BLaER1 treated with 17β-estradiol and CSF1 and Interleukin-3, amounts not matched to agents 10 nM and 100 nM (cell line): ENCODE measurements around the gene DICER1.
"Not testable (repeated sequence)": the region's sequence is repeated elsewhere in the genome, so short reads cannot be mapped to it uniquely, and the experiment has no call there.

ENCODE experiments used
- H3K27ac ChIP-seq, 11 experiments: shearing (Covaris generic); formaldehyde crosslinking; 2 replicates each; pipeline ENCODE4 v1.8.1; 2022
- H3K27me3 ChIP-seq, 11 experiments: shearing (Covaris generic); formaldehyde crosslinking; 2 replicates each; pipeline ENCODE4 v1.8.1; 2022
- H3K36me3 ChIP-seq, 11 experiments: shearing (Covaris generic); formaldehyde crosslinking; 2 replicates each; pipeline ENCODE4 v1.8.1; 2022
- H3K4me1 ChIP-seq, 10 experiments: shearing (Covaris generic); formaldehyde crosslinking; 2 replicates each; pipeline ENCODE4 v1.8.1; 2022
- H3K4me2 ChIP-seq, 11 experiments: shearing (Covaris generic); formaldehyde crosslinking; 2 replicates each; pipeline ENCODE4 v1.8.1; 2022
- H3K4me3 ChIP-seq, 10 experiments: shearing (Covaris generic); formaldehyde crosslinking; 2 replicates each; pipeline ENCODE4 v1.8.1; 2022
- H3K9ac ChIP-seq, 11 experiments: shearing (Covaris generic); formaldehyde crosslinking; 2 replicates each; pipeline ENCODE4 v1.8.1; 2022
- H3K9me3 ChIP-seq, 11 experiments: shearing (Covaris generic); formaldehyde crosslinking; replicated peaks in 1 of 11; 2 replicates each; pipeline ENCODE4 v1.8.1; 2022
- H4K20me1 ChIP-seq, 11 experiments: shearing (Covaris generic); formaldehyde crosslinking; 2 replicates each; pipeline ENCODE4 v1.8.1; 2022
- Cebpa-rat ChIP-seq, 11 experiments: shearing (Covaris generic); IDR thresholded peaks; 2 replicates each; pipeline ENCODE4 v1.8.1; 2022

The DICER1 gene

DNA sequence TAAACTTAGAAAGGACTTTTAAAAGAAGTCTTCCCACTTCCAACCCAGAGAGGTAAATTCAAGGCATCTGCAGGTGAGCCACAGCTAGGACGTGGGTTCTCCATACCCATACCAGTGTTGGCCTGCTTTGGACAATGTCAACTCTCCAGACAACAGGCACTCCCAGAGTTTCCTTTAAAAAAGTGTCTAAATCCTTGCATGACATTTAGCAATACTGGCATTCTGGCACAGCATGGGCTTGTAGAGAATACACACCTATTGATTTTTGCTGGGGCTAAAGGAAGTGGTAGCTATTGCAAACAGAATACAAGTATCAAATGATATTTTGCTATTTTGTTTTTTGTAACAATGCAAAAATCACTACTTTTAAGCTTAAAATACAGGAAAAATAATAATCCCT is 25.8 kb upstream of the DICER1 start:
- Histone ChIP-seq H3K4me1 (peaks cover 31 to 87% (median 64%) of the 10 kb centered on the region in 10 experiments), H3K36me3 (no peaks in the 10 kb centered on the region), H3K9ac (no peak overlapping the region), H3K27me3 (no peaks in the 10 kb centered on the region), H3K4me2 (peak overlapping the region in 7 of 11 experiments; percentile 39 to 89 (median 85); a peak in 9 of 22 replicates), H3K27ac (peak overlapping the region in 3 of 11 experiments; percentile 83 to 94 (median 84); a peak in 5 of 22 replicates), H4K20me1 (no peaks in the 10 kb centered on the region), H3K9me3 (peaks cover 5 to 10% (median 9%) of the 10 kb centered on the region in 11 experiments; a peak in 18 of 22 replicates), H3K4me3 (no peak overlapping the region)
- no peak for TF ChIP-seq Cebpa-rat (IDR thresholded peaks at IDR 0.05)

GRCh38 chr14:95182379-95182778 is 25.1 kb upstream of the DICER1 start:
- no peak overlapping the region for H3K9ac ChIP-seq
- H3K4me1 ChIP-seq: peaks cover 31 to 86% (median 64%) of the 10 kb centered on the region in 10 experiments
- H3K4me3 ChIP-seq: no peak overlapping the region
- H3K27me3 ChIP-seq: no peaks in the 10 kb centered on the region
- H4K20me1 ChIP-seq: no peaks in the 10 kb centered on the region
- H3K27ac ChIP-seq: peak overlapping the region in 2 of 11 experiments; percentile 83 to 84; a peak in 2 of 22 replicates
- peak overlapping the region in 3 of 11 experiments; percentile 85 to 89 (median 87); a peak in 6 of 22 replicates for H3K4me2 ChIP-seq
- H3K9me3 ChIP-seq: peaks cover 0 to 3% (median 2%) of the 10 kb centered on the region in 11 experiments; a peak in 8 of 22 replicates
- no peak for TF ChIP-seq Cebpa-rat (IDR thresholded peaks at IDR 0.05)
- no peaks in the 10 kb centered on the region for H3K36me3 ChIP-seq

DNA sequence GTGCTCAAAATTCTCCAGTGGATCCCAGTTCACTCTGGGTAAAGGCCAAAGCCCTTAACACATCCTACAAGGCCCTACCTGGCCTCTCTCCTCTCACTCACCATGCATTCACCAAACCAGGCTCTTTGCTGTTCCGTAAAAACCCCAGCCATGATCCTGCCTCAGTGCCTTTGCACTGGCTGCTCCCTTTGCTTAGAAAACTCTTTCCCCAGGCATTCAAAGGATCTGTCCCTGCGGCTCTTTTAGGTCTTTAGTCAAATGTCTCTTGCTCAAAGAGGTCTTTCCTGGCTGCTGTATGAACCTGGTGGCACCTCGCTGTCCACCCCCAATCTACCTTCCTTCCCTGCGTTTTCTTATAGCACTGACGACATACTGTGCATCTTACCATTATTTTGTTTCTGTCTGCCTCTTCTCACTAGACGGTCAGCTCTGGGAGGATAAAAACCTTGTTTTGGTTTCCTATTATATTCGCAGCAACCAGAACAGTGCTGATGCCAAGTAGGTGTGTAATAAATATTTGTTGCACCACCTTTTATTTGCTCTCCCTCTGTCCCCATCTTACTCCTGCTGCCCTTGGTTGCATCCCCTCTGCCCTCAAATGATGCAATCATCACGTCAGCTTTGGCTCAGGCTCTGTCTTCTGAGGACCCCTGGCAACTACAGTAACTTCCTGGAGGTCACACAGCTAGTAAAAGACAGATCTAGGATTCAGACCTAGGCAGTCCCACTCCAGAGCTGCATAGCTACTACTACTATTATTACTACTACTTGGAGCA is 23.8 kb upstream of the DICER1 start:
- Histone ChIP-seq H3K4me3 (no peak overlapping the region), H3K4me2 (peak overlapping the region in 4 of 11 experiments; percentile 19 to 70 (median 32); a peak in 3 of 22 replicates), H3K9me3 (no peaks in the 10 kb centered on the region), H3K4me1 (peaks cover 30 to 73% (median 53%) of the 10 kb centered on the region in 10 experiments), H3K9ac (no peak overlapping the region), H3K27me3 (no peaks in the 10 kb centered on the region), H3K36me3 (no peaks in the 10 kb centered on the region), H4K20me1 (no peaks in the 10 kb centered on the region), H3K27ac (no peak overlapping the region)
- TF ChIP-seq Cebpa-rat (IDR thresholded peaks at IDR 0.05): peak in 2 of 11 experiments; percentile 35 to 51; a peak in 3 of 22 replicates

GRCh38 chr14:95175670-95176069 is 18.3 kb upstream of the DICER1 start:
- not testable (repeated sequence) for H3K27me3 ChIP-seq, H4K20me1 ChIP-seq, H3K4me2 ChIP-seq, H3K36me3 ChIP-seq, H3K27ac ChIP-seq, H3K9ac ChIP-seq, H3K4me3 ChIP-seq, H3K9me3 ChIP-seq
- H3K4me1 ChIP-seq: peaks cover 15 to 45% (median 29%) of the 10 kb centered on the region in 10 experiments

DNA sequence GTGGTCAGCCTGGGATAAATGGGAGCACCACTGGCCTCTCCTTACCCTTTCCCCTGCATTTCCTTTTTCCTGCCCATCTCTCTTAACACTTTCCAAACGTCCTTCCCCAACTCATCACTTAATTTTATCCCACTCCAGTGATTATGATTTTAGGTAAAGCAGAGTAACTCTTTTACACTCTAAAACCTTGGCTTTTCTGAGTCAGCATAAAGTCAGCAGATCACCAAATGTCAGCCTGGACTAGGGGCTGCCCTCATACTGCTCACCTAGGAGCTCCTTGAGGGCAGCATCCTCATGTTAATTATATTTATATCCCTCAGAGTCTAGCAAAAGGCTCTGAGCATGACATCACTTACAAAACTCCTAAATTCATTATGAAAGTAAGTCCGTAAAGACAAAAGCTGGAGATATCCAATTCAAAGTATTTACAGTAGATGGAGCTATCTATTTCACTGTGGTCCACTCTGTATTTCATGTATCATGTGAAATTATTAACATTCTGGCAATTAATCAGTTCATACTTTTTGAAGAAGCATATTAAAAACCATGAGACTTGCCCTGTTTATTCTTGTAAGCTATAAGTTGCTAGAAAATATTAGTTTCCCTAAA is 17.0 kb upstream of the DICER1 start:
- H3K9ac ChIP-seq: no peak overlapping the region
- H3K36me3 ChIP-seq: no peaks in the 10 kb centered on the region
- no peak overlapping the region for H3K4me3 ChIP-seq
- H3K27me3 ChIP-seq: no peaks in the 10 kb centered on the region
- peaks cover 2 to 31% (median 15%) of the 10 kb centered on the region in 10 experiments for H3K4me1 ChIP-seq
- H3K9me3 ChIP-seq: peaks cover 0 to 16% (median 0%) of the 10 kb centered on the region in 11 experiments; a peak in 4 of 22 replicates
- peak overlapping the region in 6 of 11 experiments; percentile 26 to 60 (median 46); a peak in 8 of 22 replicates for H3K4me2 ChIP-seq
- H3K27ac ChIP-seq: no peak overlapping the region
- no peak for TF ChIP-seq Cebpa-rat (IDR thresholded peaks at IDR 0.05)
- H4K20me1 ChIP-seq: no peaks in the 10 kb centered on the region

DNA sequence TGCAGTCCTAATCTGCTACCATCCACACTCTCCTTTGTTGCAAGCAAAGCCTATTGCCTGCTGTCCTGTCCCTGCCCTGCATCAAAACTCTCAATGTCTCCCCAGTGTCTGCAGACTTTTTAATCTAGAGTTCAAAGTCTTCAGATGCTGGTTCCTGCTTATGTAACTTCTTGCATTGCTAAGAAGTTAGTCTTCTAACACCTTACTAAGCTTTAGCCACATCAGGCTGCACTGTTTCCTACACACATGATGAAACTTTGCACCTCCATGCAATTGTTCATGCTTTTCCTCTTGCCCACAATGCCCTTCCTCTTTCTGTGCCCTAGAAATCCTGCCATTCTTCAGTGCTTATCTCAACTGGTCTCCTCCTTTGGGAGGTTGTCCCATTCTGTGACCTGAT is 16.2 kb upstream of the DICER1 start:
- no peaks in the 10 kb centered on the region for H3K36me3 ChIP-seq
- TF ChIP-seq Cebpa-rat (IDR thresholded peaks at IDR 0.05): no peak

DNA sequence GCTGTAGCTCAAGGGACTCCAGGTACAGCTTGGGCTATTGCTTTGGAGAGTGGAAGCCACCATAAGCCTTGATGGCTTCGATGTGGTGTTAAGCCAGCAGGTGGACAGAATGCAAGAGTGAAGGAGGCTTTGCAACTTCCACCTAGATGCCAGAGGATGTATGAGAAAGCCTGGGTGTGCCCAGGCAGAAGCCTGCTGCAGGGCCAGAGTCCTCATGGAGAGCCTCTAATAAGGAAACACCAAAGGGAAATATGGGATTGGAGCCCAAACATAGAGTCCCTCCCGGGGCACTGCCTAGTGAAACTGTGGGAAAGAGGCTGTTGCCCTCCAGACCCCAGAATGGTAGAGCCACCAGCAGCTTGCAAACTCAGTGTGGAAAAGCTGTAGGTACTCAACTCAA is 9.8 kb upstream of the DICER1 start:
- Histone ChIP-seq H3K27me3 (no peaks in the 10 kb centered on the region), H3K9me3 (peaks cover 15 to 53% (median 37%) of the 10 kb centered on the region in 11 experiments; a peak in 21 of 22 replicates), H3K4me2 (no peak overlapping the region), H3K36me3 (0 out of 22 replicates have a peak, but pooled peaks cover 0 to 4% (median 0%) of the 10 kb centered on the region in 11 experiments), H3K27ac (no peak overlapping the region), H4K20me1 (no peaks in the 10 kb centered on the region), H3K4me1 (peaks cover 0 to 26% (median 10%) of the 10 kb centered on the region in 10 experiments; a peak in 11 of 20 replicates), H3K4me3 (no peak overlapping the region), H3K9ac (no peak overlapping the region)
- TF ChIP-seq Cebpa-rat (IDR thresholded peaks at IDR 0.05): no peak

More for the DNA sequence above, 16.2 kb upstream of the DICER1 start:
- H3K9ac ChIP-seq: no peak overlapping the region
- H3K4me1 ChIP-seq: peaks cover 0 to 26% (median 12%) of the 10 kb centered on the region in 10 experiments; a peak in 14 of 20 replicates
- peak overlapping the region in 7 of 11 experiments; percentile 18 to 60 (median 44); a peak in 11 of 22 replicates for H3K4me2 ChIP-seq
- no peak overlapping the region for H3K4me3 ChIP-seq
- no peak overlapping the region for H3K27ac ChIP-seq
- H3K27me3 ChIP-seq: no peaks in the 10 kb centered on the region
- H3K9me3 ChIP-seq: peaks cover 0 to 16% (median 0%) of the 10 kb centered on the region in 11 experiments; a peak in 4 of 22 replicates
- no peaks in the 10 kb centered on the region for H4K20me1 ChIP-seq

GRCh38 chr14:95165517-95165916 is 8.2 kb upstream of the DICER1 start:
- Histone ChIP-seq H3K36me3 (0 out of 22 replicates have a peak, but pooled peaks cover 0 to 4% (median 0%) of the 10 kb centered on the region in 11 experiments), H3K27ac (no peak overlapping the region), H3K4me2 (no peak overlapping the region), H4K20me1 (no peaks in the 10 kb centered on the region), H3K27me3 (no peaks in the 10 kb centered on the region), H3K4me1 (peaks cover 0 to 30% (median 10%) of the 10 kb centered on the region in 10 experiments; a peak in 11 of 20 replicates), H3K4me3 (no peak overlapping the region), H3K9ac (no peak overlapping the region), H3K9me3 (peaks cover 15 to 48% (median 34%) of the 10 kb centered on the region in 11 experiments; a peak in 21 of 22 replicates)
- no peak for TF ChIP-seq Cebpa-rat (IDR thresholded peaks at IDR 0.05)

GRCh38 chr14:95164506-95164905 is 7.2 kb upstream of the DICER1 start:
- Histone ChIP-seq H3K9me3 (peaks cover 15 to 40% (median 34%) of the 10 kb centered on the region in 11 experiments; a peak in 21 of 22 replicates), H3K27ac (no peak overlapping the region), H3K4me3 (no peak overlapping the region), H3K4me1 (peaks cover 0 to 30% (median 10%) of the 10 kb centered on the region in 10 experiments; a peak in 11 of 20 replicates), H3K36me3 (0 out of 22 replicates have a peak, but pooled peaks cover 0 to 4% (median 0%) of the 10 kb centered on the region in 11 experiments), H4K20me1 (no peaks in the 10 kb centered on the region), H3K27me3 (no peaks in the 10 kb centered on the region), H3K9ac (no peak overlapping the region), H3K4me2 (peak overlapping the region in 2 of 11 experiments; percentile 24 to 86; a peak in 3 of 22 replicates)
- no peak for TF ChIP-seq Cebpa-rat (IDR thresholded peaks at IDR 0.05)
